ENCODE data around the gene KIF4A.

DNA sequence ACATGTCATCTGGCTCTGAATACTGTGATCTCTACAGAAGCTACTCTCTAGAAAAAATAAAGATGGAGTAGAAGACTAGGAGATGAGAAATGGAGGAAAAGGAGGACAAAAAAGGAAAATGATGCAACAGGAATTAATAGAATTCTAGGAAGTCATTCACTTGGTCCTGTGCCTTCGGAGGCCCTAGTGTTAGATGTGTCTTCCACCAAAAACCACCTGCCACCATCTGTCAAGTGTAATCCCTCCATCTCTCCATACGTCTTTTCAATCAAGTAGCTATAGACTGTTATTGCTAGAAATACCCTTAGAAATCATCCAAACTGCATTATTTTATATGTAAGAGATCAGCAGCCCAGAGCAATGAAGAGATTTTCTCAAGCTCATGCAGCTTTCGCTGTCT, 10.8 kb upstream of the KIF4A start:
- TF ChIP-seq, protein P1, sequence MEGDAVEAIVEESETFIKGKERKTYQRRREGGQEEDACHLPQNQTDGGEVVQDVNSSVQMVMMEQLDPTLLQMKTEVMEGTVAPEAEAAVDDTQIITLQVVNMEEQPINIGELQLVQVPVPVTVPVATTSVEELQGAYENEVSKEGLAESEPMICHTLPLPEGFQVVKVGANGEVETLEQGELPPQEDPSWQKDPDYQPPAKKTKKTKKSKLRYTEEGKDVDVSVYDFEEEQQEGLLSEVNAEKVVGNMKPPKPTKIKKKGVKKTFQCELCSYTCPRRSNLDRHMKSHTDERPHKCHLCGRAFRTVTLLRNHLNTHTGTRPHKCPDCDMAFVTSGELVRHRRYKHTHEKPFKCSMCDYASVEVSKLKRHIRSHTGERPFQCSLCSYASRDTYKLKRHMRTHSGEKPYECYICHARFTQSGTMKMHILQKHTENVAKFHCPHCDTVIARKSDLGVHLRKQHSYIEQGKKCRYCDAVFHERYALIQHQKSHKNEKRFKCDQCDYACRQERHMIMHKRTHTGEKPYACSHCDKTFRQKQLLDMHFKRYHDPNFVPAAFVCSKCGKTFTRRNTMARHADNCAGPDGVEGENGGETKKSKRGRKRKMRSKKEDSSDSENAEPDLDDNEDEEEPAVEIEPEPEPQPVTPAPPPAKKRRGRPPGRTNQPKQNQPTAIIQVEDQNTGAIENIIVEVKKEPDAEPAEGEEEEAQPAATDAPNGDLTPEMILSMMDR (IDR thresholded peaks at IDR 0.05) = no peak
- TF ChIP-seq ZFX (IDR thresholded peaks at IDR 0.05; ENCODE audit: borderline replicate concordance) = no peak

Data from 22Rv1 (cell line).